Kidney glomerular epithelial cell (primary cell): ENCODE results near the gene GSTM1.
A peak's percentile ranks its signal among the peaks of the same experiment; 100 is the strongest.
"Not testable (repeated sequence)": the region's sequence is repeated elsewhere in the genome, so short reads cannot be mapped to it uniquely, and the experiment has no call there.

Experiments used
- DNase-seq: peaks from one replicate; lab custom pipeline; 2025; lab: John Stamatoyannopoulos, UW

The GSTM1 gene

GRCh38 chr1:109697066-109697465 is 9.4 kb downstream of the GSTM1 start:
- no peak for DNase-seq

- not testable (repeated sequence) for DNase-seq
Measured at GRCh38 chr1:109697861-109698260, 10.2 kb downstream of the GSTM1 start.

- not testable (repeated sequence) for DNase-seq
Measured at GRCh38 chr1:109702940-109703339, 15.3 kb downstream of the GSTM1 start.

- no peak for DNase-seq
Measured at GRCh38 chr1:109704173-109704572, 16.6 kb downstream of the GSTM1 start.

GRCh38 chr1:109705411-109705810 is 17.8 kb downstream of the GSTM1 start:
- DNase-seq = no peak

GRCh38 chr1:109708949-109709348 is 21.3 kb downstream of the GSTM1 start:
- not testable (repeated sequence) for DNase-seq

GRCh38 chr1:109709822-109710221 is 22.2 kb downstream of the GSTM1 start:
- DNase-seq = not testable (repeated sequence)

- not testable (repeated sequence) for DNase-seq
Measured at GRCh38 chr1:109711593-109712320, 24.1 kb downstream of the GSTM1 start, which contains the start of gene GSTM5. Gene GSTM5 (plus strand): TSS chr1:109712251. CDS start chr1:109712313, 62 bp downstream.

GRCh38 chr1:109712321-109712864 is 24.8 kb downstream of the GSTM1 start:
- DNase-seq = no peak

GRCh38 chr1:109713636-109714035 is 26.0 kb downstream of the GSTM1 start:
- DNase-seq = no peak

GRCh38 chr1:109714661-109715372 is 27.2 kb downstream of the GSTM1 start:
- no peak for DNase-seq

GRCh38 chr1:109716121-109716520 is 28.5 kb downstream of the GSTM1 start:
- DNase-seq = no peak

- DNase-seq = no peak
Measured at GRCh38 chr1:109716570-109717090, 29.0 kb downstream of the GSTM1 start.

GRCh38 chr1:109717729-109718128 is 30.1 kb downstream of the GSTM1 start:
- DNase-seq = no peak

GRCh38 chr1:109718495-109718894 is 30.9 kb downstream of the GSTM1 start:
- DNase-seq = peak; percentile 20

- DNase-seq = no peak
Measured at GRCh38 chr1:109719337-109719837, 31.8 kb downstream of the GSTM1 start.

GRCh38 chr1:109721042-109721441 is 33.4 kb downstream of the GSTM1 start:
- no peak for DNase-seq

- no peak for DNase-seq
Measured at GRCh38 chr1:109721971-109722370, 34.4 kb downstream of the GSTM1 start.

- DNase-seq = peak; percentile 39
Measured at GRCh38 chr1:109722908-109723691, 35.5 kb downstream of the GSTM1 start.

- no peak for DNase-seq
Measured at GRCh38 chr1:109724933-109725332, 37.3 kb downstream of the GSTM1 start.

GRCh38 chr1:109725510-109725909 is 37.9 kb downstream of the GSTM1 start:
- no peak for DNase-seq

GRCh38 chr1:109726007-109726406 is 38.4 kb downstream of the GSTM1 start:
- no peak for DNase-seq
